Occipital lobe (tissue), 2 donors: ENCODE measurements around the gene GID8. TPM values are rescaled to one million over a fixed set of nuclear protein-coding genes. Genes with fewer than 3 reads are reported as not detected.
"Not testable (repeated sequence)": the region's sequence is repeated elsewhere in the genome, so short reads cannot be mapped to it uniquely, and the experiment has no call there.

Experiments
- DNase-seq: peaks from one replicate; lab custom pipeline; 2025; lab: John Stamatoyannopoulos, UW
- total RNA-seq: library from RNA; depleted of rRNA; stranded (reverse); fragments of >200 nt; gene quantifications from one replicate; pipeline ENCODE4 v1.2.3, GENCODE V29; 2014

GID8 gene
- total RNA-seq, 1 donor from 2014 or later: 56.9 TPM

GRCh38 chr20:62921119-62921687 lies 16.7 kb upstream of the GID8 start:
- no peak for DNase-seq

- DNase-seq: no peak
Measured at GRCh38 chr20:62922451-62922921, 15.5 kb upstream of the GID8 start.

DNA sequence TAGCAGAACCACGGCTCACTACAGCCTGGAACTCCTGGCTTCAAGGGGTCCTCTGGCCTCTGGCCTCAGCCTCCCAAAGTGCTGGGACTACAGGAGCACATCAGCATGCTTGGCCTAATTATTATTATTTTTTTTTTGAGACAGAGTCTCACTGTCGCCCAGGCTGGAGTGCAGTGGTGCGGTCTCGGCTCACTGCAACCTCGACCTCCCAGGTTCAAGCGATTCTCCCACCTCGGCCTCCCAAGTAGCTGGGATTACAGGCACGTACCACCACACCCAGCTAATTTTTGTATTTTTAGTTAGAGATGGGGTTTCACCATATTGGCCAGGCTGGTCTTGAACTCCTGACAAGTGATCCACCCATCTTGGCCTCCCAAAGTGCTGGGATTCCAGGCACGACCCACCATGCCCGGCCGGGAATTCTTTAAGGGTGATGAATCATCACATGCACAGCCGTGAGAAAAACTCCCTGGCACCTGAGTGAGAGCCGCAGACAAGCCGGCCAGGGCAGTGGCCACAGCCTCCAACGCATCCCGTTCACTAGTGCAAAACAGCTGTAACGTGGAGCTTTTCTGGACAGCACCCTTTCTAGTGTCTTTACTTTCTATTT lies 14.8 kb upstream of the GID8 start:
- not testable (repeated sequence) for DNase-seq

DNA sequence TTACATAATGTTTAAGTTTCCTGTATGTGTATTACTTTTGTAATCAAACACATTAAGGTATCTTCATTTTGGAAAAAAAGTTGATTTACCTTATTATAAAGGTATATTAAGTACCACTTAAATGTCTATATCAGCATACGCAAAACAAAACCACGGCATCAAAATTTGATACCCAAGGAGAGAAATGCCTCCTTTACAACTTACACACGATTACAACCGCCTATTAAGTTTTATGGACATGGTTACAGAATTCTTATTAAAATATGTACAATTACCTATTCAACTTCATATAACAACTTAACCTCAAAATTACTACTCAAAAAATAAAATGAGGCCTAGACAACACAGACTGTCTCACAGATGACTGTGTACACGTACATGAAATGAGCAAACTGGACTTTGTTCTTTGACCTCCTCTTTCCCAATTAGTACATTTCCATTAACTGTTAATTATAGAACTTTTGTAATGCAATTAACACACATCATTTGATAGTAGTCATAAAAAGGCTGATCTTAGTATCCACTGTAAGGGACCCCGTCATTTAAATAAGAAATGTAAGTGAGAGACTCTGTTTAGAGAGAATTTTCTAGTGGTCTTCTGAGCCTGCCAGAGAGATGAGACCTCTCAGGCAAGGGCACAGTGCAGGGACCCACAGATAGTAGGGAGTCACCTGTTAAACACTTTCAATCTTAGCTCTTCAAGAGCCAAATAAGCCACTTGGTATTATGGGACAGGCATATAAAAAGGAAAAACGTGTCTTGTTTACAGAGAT lies 14.1 kb upstream of the GID8 start:
- no peak for DNase-seq

DNA sequence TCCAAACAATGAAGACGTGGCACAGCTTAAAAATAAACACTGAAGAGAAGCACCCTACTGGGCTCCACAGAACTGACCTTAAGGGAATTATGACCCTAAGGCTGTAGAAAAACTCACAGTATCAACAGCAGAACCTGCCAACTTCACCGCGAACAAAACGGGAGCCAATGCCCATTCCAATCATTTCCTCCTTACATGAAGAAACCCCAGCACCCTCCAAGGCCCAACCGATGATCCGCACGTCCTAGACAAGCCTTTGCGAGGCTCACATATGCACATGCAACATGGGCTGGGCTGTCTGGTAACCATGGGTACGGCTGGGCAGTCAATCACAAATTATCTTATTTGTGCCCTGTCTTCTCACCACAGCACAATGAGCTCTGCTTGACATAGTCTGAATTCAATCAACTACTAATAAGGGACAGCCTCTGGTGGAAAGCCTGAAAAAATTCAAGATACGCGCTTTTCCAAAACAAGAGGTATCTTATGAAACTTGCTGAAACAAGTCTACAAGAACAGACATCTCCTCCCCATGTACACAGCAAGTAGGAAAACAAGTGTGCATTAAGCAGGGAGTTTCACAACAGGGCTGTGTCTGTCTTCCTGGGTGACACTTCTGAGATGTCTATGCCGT lies 13.4 kb upstream of the GID8 start:
- no peak for DNase-seq

DNA sequence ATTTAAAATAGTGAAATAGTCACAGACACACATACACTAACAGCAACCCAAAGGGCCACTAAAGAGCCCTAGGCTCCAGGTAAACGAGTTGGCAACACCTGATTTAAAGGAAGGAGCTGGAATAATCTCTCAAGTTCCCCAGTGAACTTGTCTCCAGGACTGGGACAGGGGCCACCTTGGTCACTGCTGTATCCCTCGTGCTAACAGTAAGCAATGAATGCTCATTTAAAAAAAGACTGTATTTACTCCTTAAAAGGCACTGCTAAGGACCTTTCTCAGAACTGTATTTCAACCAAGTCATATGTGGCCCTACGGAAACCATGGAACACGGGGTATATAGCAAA lies 12.9 kb upstream of the GID8 start:
- DNase-seq: no peak

GRCh38 chr20:62925420-62926228 lies 12.3 kb upstream of the GID8 start:
- no peak for DNase-seq

- DNase-seq: peak; percentile 84
Measured at GRCh38 chr20:62926229-62927127, 11.5 kb upstream of the GID8 start, which contains the start of gene DIDO1. Gene DIDO1 (minus strand): TSS chr20:62926505.

DNA sequence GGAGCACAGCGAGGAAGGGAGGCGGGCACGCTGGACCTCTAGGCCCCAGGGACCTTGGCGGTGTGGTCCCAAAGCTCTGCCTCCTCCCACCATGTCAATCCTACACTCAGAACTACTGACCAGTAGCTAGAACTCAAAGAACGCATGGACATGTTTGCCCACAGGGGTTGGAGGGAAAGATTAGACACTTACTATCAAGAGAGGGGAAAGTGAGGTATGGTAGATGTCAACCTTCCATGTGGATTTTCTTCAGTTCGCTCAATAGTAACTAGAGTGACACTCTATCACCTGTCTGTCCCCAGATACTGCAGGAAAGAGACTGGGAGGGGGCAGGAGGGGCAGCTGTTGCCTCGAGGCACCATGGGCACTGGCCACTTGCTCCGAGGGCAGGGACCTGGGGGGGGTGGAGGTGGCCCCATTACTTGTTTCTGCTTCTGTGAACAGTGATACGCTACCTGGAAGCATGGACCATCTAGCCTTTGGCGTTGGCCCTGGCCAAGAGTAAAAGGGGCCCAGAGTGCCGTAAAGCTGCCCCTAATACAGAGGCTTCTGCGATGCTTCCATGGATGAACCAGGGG lies 10.7 kb upstream of the GID8 start:
- no peak for DNase-seq

- DNase-seq: no peak
Measured at GRCh38 chr20:62928246-62928939, 9.6 kb upstream of the GID8 start.

- no peak for DNase-seq
Measured at GRCh38 chr20:62929051-62929538, 8.9 kb upstream of the GID8 start.

- no peak for DNase-seq
Measured at GRCh38 chr20:62931464-62931863, 6.5 kb upstream of the GID8 start.

DNA sequence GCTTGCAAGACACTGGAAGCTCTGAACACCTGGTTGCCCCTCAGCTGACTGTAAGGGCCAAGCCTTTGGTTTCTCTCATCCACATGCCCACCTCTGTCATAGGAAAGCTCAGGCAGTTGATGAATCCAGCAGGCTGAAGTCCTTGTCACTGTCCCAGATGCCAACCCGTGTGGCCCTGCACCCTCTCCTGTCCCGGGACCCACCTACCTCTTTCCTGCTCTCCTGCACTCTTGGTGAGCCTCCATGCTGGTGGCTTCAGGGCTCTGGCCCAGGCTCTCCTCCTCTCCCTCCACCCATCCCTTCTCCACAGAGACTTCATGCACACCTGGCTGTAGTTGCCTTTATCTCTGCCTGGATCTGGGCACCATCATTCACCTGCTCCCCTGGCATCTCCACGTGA lies 4.0 kb upstream of the GID8 start:
- DNase-seq: no peak

- no peak for DNase-seq
Measured at GRCh38 chr20:62935204-62935967, 2.6 kb upstream of the GID8 start.

GRCh38 chr20:62935968-62936585 lies 1.9 kb upstream of the GID8 start:
- no peak for DNase-seq

- DNase-seq: peak; percentile 90
Measured at GRCh38 chr20:62937268-62938104, 461 bp upstream of the GID8 start.

DNA sequence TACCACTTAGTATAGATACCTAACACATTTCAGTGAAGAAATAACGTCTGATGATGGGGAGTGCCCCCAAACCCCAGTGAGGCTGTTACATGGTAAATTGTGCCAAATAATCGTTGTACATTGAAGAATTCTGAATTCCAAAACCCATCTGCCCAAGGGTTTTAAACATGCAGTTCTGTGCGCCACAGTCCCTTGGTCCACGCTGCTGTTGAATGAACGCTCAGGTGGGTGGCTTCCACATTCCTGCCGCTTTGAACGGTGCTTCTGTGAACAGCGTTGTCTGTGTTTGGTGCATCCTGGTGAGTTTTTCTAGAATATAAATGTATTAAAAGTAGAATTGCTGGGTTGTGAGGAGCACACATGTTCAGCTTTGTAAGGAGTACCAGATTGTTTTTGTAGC lies 2.9 kb downstream of the GID8 start:
- no peak for DNase-seq
